Globus pallidus (tissue), 1 donor: ENCODE measurements around the gene PRKD1.

Source experiments
- DNase-seq: peaks from one replicate; pipeline ENCODE4 v3.0.0-alpha.2; 2015; ENCODE audit warnings: low spot score

PRKD1 gene

DNA sequence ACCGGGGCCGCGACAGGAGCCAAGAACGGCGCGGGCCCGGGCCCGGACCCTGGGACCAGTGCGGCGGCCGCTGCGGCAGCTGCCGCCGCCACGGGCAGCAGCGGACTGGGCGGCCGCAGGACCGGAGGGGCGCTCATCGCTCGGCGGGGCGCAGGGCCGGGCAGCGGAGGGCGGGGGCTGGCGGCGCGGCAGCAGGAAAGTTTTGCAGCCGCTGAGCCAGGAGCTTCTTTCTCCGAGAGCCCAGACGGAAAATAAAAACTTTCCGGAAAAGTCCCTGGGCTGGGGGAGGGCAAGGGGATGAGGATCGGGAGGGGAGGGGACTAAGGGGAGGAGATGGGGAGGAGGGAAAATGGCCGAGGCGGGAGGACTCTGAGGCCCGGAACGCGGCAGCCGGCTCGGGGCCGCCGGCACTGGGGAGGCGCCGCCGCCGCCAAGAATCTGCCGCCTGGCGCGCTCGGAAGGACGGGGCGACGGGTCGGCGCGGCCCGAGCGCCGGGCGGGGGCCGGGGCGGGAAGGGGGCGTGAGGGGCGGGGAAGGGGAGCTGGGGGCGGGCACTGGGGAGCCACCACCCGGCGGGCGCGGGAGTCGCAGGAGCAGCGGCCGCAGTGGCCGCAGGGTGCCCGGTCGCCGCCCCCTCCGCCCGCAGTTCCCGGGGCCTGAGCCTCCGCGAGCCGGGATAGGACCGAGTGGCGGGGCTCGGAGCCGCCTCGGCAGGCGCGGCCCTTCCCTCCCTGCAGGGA lies at the start of gene PRKD1:
PRKD1 (minus strand) TSS at position 472 of the 741 bp plus-strand sequence.
- DNase-seq, result peak; percentile 74

DNA sequence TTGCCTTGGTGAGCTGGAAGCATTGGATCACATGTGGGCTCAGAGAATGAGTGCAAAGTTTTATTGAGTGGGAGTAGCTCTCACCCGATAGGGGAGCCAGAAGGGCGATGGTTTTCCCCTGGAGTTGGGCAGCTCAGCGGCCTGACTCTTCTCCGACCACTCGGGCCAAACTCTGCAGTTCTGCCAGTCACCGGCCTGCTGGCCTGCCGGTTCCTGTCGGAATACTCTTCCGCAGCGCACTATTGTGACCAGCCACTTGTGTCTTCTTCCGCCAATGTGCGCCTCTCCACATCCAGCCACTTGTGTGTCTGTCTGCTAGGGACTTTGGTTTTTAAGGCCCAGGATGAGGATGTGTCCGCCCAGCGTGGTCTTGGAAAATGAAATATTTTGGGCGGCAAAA lies 43.5 kb upstream of the PRKD1 start:
- no peak for DNase-seq

DNA sequence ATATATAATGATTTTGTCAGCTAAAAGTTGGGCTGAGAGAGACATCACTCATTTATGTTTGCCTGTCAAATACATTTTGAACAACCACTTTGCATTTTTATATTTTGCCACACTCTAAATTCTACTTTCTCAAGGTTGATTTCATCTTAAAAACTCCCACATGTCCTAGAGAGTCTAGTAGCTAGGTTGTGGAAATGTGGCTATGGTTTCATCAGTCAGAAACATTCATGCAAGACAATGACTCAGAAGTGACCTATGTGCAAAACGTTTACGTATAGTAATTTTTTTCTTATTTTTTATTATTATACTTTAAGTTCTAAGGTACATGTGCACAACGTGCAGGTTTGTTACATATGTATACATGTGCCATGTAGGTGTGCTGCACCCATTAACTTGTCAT lies 27.4 kb upstream of the PRKD1 start:
- no peak for DNase-seq

DNA sequence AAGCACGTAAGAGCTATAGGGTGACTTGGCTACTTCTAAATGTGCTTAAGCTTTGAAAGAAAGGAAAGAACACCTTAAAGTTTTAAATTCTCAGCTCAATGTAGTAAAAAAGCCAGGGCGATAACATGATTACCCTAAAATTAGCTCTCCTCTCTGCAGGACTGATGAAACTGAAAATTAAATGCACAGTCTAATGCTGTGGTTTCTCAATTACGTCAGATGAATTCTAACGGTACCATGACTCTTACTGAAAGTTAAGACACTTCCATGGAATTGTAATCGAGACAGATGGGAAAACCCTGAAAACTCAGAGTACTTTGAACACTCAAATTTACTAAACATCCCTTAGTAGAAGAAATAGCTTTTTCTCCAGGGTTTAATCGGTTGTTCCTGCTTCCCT lies 25.9 kb upstream of the PRKD1 start:
- no peak for DNase-seq

DNA sequence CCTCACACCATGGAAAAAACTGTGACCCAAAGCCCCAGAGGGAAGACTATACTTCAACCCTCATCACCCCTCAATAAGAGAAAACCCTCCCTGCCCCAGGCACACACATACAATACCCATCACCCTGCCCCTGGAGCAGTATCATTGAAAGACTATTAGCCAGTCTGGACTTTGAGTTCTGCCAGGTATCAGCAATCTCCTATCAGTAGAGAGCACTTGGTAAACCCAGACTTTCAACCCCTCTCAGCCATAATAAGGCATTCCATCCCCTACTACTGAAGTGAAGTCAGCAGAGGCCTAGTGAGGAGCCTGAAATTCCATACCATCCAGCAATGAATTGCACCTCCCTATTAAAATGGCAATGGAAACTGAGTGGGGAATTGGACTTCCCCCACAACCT lies 16.4 kb upstream of the PRKD1 start:
- DNase-seq, result no peak

DNA sequence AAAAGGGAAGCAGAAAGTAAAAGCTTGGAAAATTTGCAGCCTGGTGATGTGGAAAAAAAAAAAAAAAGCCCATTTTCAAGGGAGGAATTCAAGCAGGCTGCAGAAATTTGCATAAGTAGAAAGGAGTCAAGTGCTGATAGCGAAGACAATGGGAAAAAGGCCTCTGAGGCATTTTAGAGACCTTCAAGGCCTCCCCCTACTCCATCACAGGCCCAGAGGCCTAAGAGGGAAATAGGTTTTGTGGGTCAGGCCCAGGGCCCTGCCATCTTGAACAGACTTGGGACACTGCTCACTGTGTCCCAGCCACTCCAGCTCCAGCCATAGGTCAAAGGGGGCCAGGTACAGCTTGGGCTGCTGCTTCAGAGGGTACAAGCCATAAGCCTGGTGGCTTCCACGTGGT lies 13.8 kb upstream of the PRKD1 start:
- DNase-seq, result no peak

DNA sequence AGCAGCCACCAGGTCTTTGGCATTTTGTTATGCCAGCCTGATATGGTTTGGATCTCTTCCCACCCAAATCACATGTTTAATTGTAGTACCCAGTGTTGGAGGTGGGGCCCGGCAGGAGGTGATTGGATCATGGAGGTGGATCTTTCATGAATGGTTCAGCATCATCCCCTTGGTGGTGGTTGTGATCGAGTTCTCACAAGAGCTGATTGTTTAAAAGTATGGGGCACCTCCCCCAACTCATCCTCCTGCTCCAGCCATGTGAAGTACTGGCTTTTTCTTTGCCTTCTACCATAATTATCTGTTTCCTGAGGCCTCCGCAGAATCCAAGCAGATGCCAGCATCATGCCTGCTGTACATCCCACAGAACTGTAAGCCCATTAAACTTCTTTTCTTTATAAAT lies 12.8 kb upstream of the PRKD1 start:
- no peak for DNase-seq

DNA sequence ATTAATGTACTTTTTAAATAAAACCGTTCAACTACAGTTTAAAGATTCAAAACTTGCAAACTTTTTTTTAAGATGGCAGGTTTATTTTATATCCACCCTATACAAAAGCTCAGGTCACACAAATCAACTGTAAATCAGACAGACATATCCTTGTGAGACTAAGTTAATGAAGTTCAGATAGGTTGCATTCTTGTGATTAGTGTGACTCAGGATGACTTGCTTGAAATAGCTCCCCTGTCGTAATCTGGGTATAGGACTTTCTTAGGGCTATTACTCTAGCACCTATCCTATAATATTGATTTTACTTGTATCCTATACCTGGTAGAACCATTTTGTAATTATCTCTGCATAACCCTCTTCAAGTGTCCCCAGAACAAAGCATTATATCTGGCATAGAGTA lies 9.5 kb upstream of the PRKD1 start:
- DNase-seq, result no peak

DNA sequence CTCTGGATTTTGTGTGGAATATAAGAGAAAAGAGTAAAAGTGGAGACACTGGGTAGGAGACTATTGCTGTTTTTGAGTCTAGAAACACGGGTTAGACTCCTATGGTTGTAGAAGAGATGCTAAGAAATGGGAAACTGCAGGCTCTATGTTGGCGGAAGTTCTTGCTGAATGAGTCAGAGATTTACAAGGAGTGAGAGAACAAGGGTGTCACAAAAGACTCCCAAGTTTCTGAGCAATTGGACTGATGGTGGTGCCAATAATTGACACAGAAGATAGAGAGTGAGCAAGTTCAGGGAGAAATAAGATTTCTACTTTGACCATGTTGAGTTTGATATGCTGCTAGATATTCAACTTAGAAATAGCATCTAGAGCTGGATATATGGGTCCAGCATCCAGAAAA lies 2.6 kb upstream of the PRKD1 start:
- no peak for DNase-seq

DNA sequence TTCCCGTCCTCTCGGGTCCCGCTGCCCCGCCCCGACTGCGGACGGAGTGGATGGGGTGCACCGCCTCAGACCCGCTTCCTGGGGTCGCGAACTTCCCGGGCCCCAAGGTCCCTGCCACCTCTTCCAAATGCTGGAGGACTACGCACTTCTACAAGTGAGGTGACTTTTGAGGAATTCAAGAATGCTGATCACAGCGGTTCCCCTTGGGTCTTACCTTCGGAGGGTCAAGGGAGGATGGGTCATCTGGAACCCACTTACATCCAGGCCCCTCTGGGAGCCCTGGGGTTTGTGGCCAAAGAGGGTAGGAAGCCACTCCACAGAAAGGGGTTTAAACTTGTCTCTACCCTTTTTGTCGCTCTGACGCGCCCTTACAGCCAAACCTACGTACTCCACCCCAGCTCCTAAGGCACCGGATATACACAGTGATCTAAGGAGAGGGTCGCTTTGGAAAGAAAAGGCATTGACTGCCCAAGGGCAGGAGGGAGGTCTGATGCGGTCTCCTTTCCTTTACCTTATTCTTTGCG lies 532 bp upstream of the PRKD1 start:
- DNase-seq, result no peak

DNA sequence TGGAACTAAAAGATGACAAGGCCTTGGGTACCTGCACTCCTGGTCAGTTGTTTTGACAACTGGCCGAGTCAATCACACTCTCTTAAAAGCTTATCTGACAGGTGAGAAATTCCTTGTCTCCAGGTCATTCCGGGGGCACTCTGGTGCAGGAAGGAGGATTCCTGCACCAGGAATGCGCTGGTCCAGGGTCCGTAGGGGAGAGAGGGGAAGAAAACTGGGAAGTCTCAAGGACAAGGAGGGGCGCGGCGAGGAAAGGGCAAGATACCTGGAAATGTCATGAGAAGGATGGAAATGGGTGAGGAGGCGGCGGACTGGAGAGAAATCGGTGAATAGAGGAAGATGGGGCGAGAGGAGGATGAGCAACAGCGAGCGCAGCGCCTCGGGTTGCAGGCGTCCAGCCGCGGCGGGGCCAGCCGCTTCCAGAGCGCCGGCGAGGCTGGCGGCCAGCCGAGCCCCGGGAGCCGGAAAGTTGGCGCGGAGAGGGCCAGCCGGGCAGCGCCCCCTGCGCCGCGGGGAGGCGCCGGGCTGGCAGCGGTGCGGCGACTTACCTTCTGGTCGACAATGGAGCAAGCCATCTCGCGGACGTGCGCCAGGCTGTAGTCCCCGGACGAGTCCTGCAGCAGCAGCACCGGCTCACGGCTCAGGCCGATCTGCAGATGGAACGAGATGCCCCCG lies 809 bp downstream of the PRKD1 start:
- DNase-seq, result peak; percentile 66

DNA sequence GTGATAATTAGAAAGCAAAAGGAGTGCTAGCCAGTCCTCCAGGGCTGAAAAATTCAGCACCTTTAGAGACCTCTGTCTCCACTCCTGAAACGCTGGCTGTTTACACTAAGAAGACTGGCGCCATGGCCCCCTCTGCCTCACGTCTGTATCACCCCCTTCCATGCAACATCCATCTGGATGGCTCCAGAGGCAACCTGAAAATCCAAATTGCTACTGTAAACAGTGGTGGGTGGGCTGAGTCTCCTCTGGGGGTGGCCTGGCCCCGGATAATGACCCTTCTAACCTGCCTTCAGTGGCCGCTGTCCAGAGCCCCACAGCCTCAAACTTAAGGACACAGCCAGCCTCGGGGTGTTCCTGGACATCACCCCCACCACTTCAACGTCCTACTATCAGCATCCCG lies 1.4 kb downstream of the PRKD1 start:
- DNase-seq, result no peak

DNA sequence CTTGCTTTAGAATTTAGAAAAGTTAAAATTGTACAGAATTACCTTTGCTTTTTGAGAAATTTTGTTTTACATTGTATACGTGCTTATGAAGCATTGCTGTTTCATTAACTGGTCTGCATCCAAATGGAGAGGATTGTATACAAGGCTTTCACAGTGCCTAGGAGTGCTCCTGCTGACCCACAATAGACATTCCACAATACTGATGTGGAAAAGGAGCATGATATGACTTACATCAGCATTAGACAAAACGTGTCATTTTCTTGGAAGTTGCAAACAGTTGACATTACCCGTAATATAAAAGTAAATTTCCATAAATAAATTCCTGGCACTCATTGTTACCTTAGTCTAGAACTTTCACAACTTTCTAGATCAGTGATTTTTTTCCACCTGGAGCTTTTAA lies 1.9 kb downstream of the PRKD1 start:
- DNase-seq, result no peak

DNA sequence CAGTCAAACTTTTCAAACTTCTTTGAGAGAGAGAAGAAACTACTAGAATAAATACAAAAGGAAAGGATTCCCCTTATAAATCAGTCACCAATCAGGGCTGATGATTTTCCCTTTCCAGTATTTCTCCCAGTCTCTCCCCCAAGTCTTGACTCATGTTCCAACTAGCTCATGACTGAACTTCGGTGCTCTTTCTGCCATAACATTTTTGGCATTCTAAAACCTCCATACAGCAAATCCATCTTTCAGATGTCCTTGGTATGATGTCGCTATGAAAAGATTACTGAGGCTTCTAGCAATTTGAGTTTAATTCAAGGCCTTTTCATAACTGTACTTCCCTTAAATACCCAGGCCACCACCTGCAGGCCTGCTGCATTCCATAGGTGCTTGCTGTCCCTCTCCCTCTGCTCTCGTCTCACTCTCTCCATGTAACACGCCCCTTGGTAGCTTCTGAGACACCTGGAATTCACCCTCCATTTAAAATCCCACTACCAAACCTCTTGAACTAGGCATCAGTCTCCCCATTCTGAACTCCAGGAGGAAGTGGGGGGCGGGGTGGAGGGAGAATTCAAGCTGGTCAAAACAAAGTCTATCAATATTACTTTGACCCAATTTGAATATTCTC lies 2.4 kb downstream of the PRKD1 start:
- DNase-seq, result no peak

DNA sequence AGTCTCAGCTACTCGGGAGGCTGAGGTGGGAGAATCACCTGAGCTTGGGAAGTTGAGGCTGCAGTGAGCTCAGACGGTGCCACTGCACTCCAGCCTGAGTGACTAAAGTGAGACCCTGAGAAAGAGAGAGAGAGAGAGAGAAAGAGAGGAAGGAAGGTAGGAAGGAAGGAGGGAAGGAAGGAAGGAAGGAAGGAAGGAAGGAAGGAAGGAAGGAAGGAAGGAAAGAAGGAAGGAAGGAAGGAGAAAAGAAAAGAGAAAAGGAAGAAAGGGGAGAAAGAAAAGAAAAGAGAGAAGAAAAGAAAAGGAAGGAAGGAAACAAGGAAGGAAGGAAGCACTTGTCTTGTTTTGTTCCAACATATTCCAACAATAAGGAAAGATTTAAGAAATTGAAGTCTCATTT lies 7.8 kb downstream of the PRKD1 start:
- no peak for DNase-seq

DNA sequence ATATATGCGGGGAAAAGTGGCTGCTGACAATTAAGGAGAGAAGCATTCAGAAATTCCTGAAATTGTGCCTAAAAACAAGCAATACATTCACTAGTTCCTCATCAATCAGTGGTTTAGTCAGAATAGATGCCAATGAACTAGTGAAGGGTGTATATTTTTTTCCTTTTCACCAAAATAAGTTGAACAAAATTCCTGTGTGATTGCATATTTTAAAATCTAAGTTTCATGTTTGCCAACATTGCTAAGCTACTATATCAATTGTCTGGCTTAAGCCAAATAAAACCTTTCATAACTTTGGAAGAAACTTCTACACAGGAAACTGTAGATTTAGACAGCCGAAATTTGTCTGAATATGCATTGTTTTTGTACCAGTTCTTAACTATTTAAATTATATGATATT lies 8.7 kb downstream of the PRKD1 start:
- DNase-seq, result no peak

DNA sequence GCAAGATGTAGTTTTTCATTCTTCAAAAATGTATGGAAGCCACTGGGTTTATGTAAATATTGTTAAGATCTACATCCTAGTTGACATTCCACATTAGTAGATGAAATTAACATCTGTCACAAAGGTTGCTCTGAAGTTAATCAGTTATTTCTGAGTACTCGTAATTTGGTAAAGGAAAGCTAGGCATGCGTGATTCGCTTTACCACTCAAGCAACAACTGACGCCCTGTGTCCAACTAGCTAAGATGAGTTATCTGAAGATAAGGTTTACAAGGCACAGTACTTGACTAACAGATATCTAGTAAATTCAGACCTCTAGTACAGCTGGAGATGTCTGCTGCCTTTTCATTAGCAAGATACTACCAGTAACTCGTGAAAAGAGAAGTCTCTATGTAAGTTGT lies 14.1 kb downstream of the PRKD1 start:
- no peak for DNase-seq

DNA sequence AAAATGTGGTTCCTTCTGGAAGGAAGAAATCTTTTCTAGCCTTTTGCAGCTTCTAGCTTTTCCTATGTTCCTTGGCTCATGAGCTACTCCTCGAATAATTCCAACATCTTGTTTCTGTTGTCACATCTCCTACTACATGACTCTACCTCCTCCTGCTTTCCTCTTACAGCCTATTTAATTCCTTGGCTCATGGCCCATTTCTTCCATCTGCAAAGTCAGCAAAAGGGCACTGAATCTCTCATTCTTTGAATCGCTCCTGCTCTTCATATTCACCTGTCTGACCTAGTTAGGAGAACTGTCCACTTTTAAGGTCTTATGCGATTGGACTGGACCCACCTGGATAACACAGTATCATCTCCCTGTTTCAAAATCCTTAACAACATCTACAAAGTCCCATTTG lies 15.8 kb downstream of the PRKD1 start:
- no peak for DNase-seq

DNA sequence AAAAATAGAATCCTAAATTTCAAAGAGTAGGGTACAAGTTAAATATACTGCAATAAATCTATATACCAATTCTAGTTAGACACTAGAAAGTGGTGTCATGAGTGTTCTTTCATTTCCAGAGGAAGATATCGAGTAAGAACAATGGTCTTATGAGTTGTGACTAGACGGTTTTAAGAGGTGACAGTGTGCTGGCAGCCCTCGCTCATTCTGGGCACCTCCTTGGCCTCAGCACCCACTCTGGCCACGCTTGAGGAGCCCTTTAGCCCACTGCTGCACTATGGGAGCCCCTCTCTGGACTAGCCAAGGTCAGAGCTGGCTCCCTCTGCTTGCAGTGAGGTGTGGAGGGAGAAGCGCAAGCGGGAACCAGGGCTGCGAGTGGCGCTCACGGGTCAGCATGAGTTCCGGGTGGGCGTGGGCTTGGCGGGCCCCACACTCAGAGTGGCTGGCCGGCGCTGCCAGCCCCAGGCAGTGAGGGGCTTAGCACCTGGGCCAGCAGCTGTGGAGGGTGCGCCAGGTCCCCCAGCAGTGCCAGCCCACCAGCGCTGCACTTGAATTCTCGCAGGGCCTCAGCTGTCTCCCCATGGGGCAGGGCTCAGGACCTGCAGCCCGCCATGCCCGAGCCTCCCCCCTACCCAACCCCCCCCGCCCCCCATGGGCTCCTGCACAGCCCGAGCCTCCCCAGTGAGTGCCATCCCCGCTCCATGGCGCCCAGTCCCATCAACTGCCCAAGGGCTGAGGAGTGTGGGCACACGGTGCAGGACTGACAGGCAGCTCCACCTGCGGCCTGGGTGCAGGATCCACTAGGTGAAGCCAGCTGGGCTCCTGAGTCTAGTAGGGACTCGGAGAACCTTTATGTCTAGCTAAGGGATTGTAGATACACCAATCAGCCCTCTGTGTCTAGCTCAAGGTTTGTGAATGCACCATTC lies 18.7 kb downstream of the PRKD1 start:
- no peak for DNase-seq

DNA sequence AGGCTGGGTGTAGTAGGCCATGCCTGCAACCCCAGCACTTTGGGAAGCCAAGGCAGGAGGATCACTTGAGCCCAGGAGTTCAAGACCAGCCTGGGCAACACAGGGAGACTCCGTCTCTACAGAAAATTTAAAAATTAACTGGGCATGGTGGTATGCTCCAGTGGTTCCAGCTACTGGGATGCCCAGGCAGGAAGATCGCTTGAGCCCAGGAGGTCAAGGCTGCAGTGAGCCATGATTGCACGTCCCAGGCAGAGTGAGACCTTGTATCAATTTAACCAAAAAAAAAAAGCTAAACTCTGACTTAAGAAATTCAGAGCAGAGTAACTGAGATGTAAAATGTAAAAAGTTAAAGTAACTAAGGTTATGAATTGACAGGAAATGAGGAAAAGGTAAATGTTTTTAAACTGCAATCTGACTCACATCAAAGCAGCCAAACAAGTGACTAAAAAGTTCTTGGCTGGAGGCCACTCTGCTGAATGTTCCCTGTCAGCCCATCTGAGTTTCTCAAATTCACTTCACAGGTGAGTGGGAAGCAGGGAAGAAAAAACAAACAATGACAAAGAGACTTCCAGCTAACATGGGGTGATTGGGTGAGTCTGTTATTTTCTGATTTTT lies 21.3 kb downstream of the PRKD1 start:
- DNase-seq, result no peak

DNA sequence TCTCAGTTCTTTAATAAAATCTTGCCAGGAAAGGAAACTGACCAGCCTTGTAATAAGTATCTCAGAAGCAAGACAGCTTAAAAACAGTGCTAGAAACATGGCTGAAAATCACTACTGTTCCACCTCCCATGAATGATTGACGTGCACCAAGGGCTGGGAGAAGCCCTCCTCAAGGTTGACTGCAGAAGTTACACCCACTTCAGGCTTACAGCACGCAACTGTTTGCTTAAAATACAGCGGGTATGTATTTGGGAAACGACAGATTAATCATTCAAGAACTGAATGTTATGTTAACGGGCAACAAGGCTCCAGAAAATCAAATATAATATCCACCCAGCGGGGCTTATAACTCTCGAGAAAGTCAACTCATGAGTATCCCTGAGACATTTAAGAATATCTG lies 22.1 kb downstream of the PRKD1 start:
- DNase-seq, result no peak
